A172 (cell line): ENCODE results near the gene CAV1. TPM values are rescaled to one million over a fixed set of nuclear protein-coding genes. Genes with fewer than 3 reads are reported as not detected.
"Not testable (repeated sequence)": the region's sequence is repeated elsewhere in the genome, so short reads cannot be mapped to it uniquely, and the experiment has no call there.

Experiments used
- DNase-seq: peaks from one replicate; pipeline ENCODE4 v3.0.0-alpha.2; 2015; ENCODE audit warnings: low spot score
- total RNA-seq: library from RNA; depleted of rRNA; stranded (reverse); fragments of >200 nt; shearing (Covaris generic); gene quantifications from 2 replicates; pipeline ENCODE4 v1.2.3, GENCODE V29; 2014

The CAV1 gene
- total RNA-seq, 1 experiment from 2014 or later, result 177 TPM

GRCh38 chr7:116582806-116583444, 58.1 kb downstream of the CAV1 start:
- DNase-seq, result peak; percentile 58

GRCh38 chr7:116583653-116584052, 58.8 kb downstream of the CAV1 start:
- no peak for DNase-seq

GRCh38 chr7:116584721-116585120, 59.9 kb downstream of the CAV1 start:
- DNase-seq, result no peak

DNA sequence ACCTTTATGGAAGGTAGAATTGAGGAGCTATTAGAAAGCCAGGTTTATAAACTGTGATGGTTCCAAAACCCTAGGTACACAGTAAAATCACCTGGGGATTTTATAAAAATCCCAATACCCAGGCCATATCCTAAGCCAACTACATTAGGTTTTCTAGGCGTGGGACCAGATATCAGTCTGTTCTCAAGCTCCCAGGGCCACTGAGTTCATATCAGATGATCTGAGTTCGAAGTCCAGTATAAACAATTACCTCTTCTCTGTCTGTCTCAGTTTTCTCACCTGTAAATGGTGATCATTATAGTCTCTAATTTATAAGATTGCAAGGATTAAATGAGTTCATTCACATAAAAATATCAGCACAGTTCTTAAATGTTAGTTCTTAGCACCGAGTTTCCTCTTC, 60.6 kb downstream of the CAV1 start:
- no peak for DNase-seq

- DNase-seq, result no peak
These were observed 61.1 kb downstream of the CAV1 start for GRCh38 chr7:116585967-116586366.

DNA sequence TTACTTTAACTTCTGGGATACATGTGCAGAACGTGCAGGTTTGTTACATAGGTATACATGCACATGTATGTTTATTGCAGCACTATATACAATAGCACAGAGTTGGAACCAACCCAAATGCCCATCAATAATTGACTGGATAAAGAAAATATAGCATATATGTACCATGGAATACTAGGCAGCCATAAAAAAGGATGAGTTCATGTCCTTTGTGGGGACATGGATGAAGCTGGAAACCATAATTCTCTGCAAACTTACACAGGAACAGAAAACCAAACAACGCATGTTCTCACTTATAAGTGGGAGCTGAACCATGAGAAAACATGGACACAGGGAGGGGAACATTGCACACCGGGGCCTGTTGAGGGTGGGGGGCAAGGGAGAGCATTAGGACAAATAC, 62.4 kb downstream of the CAV1 start:
- DNase-seq, result not testable (repeated sequence)

DNA sequence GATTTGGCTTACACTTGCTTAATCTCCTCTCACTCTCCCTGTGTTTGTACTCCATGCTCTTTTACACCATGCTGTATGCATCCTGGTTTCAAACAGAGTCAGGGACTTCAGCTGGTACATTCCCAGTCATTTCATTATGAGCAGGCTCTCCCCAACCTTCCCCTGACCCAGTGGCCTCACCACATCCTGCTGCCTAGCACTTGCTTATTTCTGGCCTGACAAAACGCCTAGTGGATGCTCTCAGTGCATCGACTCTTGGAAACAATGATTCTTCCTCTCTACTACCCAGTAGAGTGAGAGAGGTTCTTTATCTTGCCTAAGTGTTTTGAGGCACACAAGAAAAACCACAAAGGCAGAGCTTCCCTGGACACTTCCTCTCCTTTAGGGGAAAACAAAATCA, 63.4 kb downstream of the CAV1 start:
- DNase-seq, result peak; percentile 91

DNA sequence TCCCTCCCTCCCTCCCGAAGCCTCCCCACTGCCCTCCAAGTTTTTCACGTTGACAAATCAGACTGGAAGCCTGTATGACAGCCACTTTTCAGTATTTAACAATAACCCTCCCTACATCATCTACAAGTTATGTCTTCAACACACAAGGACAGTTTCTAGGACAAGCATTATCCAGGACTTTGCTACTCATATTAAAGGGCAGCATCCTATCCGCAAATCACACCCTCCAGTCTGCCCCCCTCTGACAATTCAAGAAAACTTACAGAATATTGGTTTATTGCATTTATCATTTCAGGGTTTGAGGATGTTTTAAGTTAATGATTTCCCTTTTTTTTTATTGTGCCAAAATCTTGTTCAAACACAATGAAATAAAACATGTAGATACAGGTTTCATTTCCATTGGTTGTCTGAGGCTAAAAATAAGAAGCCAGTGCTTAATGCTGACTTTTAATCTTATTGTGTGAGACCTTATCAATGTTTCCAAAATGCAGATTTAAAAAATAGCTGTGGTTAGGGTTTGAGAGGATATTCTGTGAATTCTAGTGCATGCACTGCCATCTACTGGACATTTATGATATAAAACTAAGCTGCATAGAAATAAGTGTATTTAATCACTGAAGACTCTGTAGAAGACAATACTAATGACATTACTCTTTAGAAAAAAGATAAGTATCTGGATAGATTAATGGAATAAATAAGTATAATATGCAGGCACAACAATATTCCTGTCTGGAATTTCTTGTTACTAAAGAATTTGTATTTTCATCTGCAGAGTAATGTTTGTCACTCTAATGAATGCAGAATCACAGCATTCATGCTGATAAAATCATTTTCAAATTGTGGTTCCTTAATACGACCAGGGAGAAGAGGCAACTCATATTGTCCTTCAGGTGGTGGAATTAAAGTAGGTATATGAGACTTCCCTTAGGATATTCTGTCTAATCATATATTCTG, 64.1 kb downstream of the CAV1 start:
- DNase-seq, result peak; percentile 72

- DNase-seq, result peak; percentile 16
These were observed 66.6 kb downstream of the CAV1 start for GRCh38 chr7:116591202-116592040.

GRCh38 chr7:116592041-116592355, 67.2 kb downstream of the CAV1 start:
- no peak for DNase-seq

- peak; percentile 38 for DNase-seq
These were observed 67.6 kb downstream of the CAV1 start for GRCh38 chr7:116592445-116592844.

DNA sequence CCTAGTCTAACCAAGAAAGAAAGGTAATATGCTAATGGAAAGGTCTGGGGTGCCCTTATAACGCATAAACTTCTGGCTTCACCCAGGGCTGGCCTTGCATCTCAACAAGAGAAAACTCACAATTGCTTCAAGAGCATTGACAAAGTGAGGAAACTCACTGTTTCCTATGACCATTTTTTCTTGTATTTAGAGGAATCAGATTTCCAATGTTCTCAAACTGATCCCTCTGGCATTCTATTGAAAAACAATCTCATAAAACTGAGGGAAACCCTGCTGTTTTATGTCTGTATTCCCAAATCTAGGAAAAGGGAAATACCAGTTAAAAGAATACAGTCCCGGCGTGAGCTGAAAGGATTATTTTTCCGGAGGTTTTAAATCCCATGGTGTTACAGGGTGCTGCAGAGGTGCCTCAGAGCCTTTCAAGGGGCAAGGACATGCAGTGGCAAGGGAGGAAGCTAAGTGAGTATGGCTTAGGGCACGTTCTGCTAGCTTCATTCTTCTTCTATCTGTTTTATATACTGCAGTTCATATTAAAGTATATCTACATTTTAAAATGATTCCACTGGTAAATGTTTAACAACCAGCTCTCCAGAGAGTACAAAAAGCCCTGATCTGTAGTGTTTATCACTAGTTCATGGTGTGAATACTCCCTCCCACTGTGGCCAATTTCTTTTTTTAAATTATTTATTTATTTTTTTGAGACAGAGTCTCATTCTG, 68.7 kb downstream of the CAV1 start:
- no peak for DNase-seq

DNA sequence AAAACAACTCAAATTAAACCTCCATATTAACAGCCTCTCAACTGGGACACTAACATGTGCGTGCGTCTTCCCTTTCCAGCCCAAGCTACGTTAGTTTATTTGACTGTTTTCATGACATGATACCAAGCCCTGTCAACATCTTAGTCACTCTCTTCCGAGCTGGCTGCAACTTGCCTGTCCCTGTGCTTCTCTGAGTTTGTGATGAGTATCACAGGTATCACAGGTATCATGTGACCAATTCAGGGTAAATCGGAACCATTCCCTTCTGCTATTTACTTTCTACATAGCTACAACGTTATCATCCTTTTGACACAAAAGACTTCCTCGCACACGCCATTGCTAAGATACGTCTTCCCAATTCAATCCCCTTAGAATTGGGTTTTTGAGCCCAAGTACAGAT, 70.2 kb downstream of the CAV1 start:
- DNase-seq, result no peak

DNA sequence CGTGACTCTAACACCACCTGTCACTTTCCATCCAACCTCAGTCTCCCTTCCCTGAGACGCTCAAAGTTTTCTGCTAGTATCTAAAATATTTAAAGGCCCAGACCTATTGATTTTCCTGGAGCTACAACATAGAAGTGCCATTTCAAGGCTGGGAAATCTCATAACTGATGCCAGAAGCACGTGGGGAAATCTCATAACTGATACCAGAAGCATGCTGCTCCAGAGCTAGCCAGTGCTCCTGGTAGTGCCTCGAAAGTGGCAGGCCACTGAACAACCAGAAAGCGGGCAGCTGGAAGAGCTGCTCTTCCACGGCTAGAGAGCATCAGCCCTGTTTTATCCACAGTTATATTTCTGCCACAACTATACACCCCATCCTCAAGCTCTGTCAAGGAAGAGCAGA, 72.5 kb downstream of the CAV1 start:
- DNase-seq, result no peak

DNA sequence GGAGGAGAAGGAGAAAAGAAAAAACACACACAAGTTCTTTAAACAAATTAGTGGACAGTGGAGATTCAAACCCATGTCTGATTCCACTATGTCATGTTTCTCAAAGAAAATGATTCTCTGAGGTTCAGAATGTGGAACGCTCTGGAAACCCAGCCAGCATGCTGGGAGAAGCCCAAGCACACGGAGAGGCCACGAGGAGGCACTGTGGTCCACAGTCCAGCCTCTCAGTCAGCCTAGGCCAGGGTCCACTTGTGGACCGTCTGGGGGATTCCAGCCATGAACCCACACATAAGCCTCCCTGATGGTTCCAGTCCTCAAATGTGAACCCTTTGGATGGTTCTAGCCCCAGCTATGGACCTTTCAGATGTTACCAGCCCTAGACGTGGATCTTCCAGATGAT, 73.4 kb downstream of the CAV1 start:
- no peak for DNase-seq

- DNase-seq, result no peak
These were observed 74.0 kb downstream of the CAV1 start for GRCh38 chr7:116598861-116599260.

- no peak for DNase-seq
These were observed 76.6 kb downstream of the CAV1 start for GRCh38 chr7:116601426-116601825.

DNA sequence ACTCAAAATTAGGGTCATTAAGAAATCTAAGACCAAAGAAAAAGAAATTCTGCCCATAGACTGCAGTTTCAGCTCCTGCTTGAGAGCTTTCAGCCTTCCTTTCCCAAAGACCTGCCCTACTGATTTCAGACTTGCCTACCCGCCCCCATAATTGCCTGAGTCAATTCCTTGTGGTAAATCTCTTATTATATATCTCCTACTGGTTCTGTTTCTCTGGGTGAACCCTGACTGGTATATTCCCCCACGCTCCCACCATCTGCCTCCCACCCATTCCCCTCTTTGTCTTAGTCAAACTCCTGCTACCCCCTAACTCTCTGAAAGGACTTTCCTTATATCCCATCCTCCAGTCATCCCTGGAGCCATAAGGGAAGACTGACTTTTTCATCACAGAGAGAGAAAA, 82.5 kb downstream of the CAV1 start:
- no peak for DNase-seq

GRCh38 chr7:116610210-116610609, 85.4 kb downstream of the CAV1 start:
- DNase-seq, result peak; percentile 68

GRCh38 chr7:116610721-116611120, 85.9 kb downstream of the CAV1 start:
- no peak for DNase-seq
